ENCODE data around the gene PLCL1. TPM values are rescaled to one million over a fixed set of nuclear protein-coding genes. Genes with fewer than 3 reads are reported as not detected.

The PLCL1 gene
- total and polyA plus RNA-seq, 10 donors: 0.54 to 6.5 (median 4.0) TPM

DNA sequence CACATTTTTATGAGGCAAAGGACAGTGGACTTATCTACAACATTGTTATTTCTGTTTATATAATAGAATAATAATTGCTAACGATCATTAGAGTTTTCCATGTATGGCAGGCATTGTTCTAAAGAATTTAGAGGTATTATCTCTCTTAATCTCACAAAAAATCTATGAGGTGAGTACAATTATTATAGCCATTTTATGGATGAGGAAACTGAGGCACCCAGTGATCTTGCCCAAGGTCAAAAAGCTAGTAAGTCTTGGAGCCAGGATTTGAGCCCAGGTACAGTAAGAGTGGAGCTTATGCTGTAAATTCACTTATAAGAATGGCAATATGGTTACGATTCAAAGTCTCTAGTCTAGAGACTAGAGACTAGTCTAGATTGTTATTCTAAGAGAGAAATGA lies 331.7 kb downstream of the PLCL1 start:
- H3K4me3 ChIP-seq: no peak overlapping the region
- H3K9me3 ChIP-seq: peaks cover 0 to 4% (median 0%) of the 10 kb centered on the region in 8 donors
- H3K27me3 ChIP-seq (replicated peaks in 1 of 7): no peaks in the 10 kb centered on the region
- 87 to 95% (median 94%) methylated on average over 2 of the region's 2 CpGs for WGBS, 5 donors
- intact Hi-C loops (cut with DNase I; ENCODE audit: low total_unique reads): no loop called here
- no peak for DNase-seq
- H3K4me1 ChIP-seq: no peaks in the 10 kb centered on the region
- TF ChIP-seq POLR2AphosphoS5 (IDR thresholded peaks at IDR 0.05) (no peak), POLR2A (IDR thresholded peaks at IDR 0.05) (no peak)
- TF ChIP-seq, protein P1, sequence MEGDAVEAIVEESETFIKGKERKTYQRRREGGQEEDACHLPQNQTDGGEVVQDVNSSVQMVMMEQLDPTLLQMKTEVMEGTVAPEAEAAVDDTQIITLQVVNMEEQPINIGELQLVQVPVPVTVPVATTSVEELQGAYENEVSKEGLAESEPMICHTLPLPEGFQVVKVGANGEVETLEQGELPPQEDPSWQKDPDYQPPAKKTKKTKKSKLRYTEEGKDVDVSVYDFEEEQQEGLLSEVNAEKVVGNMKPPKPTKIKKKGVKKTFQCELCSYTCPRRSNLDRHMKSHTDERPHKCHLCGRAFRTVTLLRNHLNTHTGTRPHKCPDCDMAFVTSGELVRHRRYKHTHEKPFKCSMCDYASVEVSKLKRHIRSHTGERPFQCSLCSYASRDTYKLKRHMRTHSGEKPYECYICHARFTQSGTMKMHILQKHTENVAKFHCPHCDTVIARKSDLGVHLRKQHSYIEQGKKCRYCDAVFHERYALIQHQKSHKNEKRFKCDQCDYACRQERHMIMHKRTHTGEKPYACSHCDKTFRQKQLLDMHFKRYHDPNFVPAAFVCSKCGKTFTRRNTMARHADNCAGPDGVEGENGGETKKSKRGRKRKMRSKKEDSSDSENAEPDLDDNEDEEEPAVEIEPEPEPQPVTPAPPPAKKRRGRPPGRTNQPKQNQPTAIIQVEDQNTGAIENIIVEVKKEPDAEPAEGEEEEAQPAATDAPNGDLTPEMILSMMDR (IDR thresholded peaks at IDR 0.05 in 8 of 11, conservative IDR thresholded peaks at IDR 0.05 in 3 of 11): no peak
- no peaks in the 10 kb centered on the region for H3K36me3 ChIP-seq
- no peak overlapping the region for H3K27ac ChIP-seq

DNA sequence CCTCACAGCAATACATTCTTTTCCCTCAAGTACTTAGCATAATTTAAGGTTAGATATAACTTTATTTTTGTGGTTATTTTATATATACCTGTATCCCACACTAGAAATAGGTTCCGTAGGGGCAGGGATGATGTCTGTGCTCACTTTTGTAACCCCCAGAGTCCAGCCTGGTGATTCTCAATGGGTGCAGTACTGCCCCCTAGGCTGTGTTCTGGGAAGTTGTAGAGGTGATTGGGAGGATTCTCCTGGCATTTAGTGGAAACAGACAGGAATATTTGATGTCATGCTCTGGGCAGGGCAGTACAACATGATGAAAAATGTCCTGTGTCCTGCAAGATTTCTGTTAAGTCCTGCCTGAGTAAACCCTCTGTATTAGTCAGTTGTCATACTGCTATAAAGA lies 333.3 kb downstream of the PLCL1 start:
- Histone ChIP-seq H3K9me3 (peaks cover 0 to 4% (median 0%) of the 10 kb centered on the region in 8 donors), H3K4me1 (no peaks in the 10 kb centered on the region), H3K27ac (no peak overlapping the region), H3K4me3 (no peak overlapping the region), H3K27me3 (replicated peaks in 1 of 7) (no peaks in the 10 kb centered on the region), H3K36me3 (no peaks in the 10 kb centered on the region)
- TF ChIP-seq POLR2AphosphoS5 (IDR thresholded peaks at IDR 0.05): no peak
- no peak for TF ChIP-seq POLR2A (IDR thresholded peaks at IDR 0.05)
- TF ChIP-seq, protein P1 (IDR thresholded peaks at IDR 0.05 in 8 of 11, conservative IDR thresholded peaks at IDR 0.05 in 3 of 11): no peak
- WGBS, 5 donors: 91 to 100% (median 95%) methylated on average over 1 of the region's 1 CpG
- intact Hi-C loops (cut with DNase I; ENCODE audit: low total_unique reads): no loop called here
- DNase-seq: no peak

DNA sequence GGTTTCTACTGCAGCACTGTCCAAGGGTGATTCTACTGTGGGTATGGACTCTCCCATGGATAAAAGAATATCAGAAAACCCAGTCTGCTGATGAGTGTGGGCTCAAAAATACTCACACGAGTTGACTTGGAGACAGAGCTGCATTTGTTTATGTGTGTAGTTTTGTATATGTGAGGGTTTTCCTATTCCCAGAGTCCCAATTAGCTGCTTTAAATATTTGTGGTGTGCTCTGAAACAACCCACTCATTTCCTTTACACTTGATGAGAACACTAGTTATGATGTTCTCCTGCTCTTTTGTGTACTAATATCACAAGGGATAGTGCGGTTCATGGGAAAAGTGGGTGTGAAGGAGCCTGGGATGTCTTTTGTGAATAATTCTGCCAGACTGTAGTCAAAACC lies 337.3 kb downstream of the PLCL1 start:
- WGBS, 5 donors: 84 to 93% (median 90%) methylated on average over 2 of the region's 2 CpGs
- no peak for TF ChIP-seq POLR2A (IDR thresholded peaks at IDR 0.05)
- TF ChIP-seq, protein P1 (IDR thresholded peaks at IDR 0.05 in 8 of 11, conservative IDR thresholded peaks at IDR 0.05 in 3 of 11): no peak
- no peak for TF ChIP-seq POLR2AphosphoS5 (IDR thresholded peaks at IDR 0.05)
- H3K4me3 ChIP-seq: no peak overlapping the region
- peaks cover 0 to 4% (median 0%) of the 10 kb centered on the region in 8 donors for H3K9me3 ChIP-seq
- no peak for DNase-seq
- H3K27me3 ChIP-seq (replicated peaks in 1 of 7): no peaks in the 10 kb centered on the region
- no peaks in the 10 kb centered on the region for H3K36me3 ChIP-seq
- no peaks in the 10 kb centered on the region for H3K4me1 ChIP-seq
- intact Hi-C loops (cut with DNase I; ENCODE audit: low total_unique reads): no loop called here
- H3K27ac ChIP-seq: no peak overlapping the region

DNA sequence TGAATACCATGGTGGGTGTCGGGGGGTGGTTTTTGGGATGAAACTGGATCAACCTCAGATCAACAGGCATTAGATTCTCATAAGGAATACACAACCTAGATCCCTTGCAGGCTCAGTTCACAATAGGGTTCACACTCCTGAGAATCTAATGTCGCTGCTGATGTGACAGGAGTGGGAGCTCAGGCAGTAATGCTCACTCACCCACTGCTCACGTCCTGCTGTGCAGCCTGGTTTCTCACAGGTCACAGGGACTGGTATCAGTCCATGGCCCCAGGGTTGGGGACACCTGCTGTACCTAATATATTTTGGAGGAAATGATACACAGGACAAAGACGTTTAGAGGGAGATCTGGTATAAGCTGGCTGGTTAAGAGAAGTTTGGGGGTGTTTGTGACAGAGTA lies 338.8 kb downstream of the PLCL1 start:
- Histone ChIP-seq H3K9me3 (no peaks in the 10 kb centered on the region), H3K4me1 (no peaks in the 10 kb centered on the region), H3K4me3 (no peak overlapping the region), H3K27ac (no peak overlapping the region), H3K27me3 (replicated peaks in 1 of 7) (no peaks in the 10 kb centered on the region), H3K36me3 (no peaks in the 10 kb centered on the region)
- no peak for DNase-seq
- intact Hi-C loops (cut with DNase I; ENCODE audit: low total_unique reads): no loop called here
- TF ChIP-seq, protein P1 (IDR thresholded peaks at IDR 0.05 in 8 of 11, conservative IDR thresholded peaks at IDR 0.05 in 3 of 11): no peak
- TF ChIP-seq POLR2A (IDR thresholded peaks at IDR 0.05): no peak
- TF ChIP-seq POLR2AphosphoS5 (IDR thresholded peaks at IDR 0.05): no peak
- 68 to 81% (median 73%) methylated on average over 4 of the region's 4 CpGs for WGBS, 5 donors
